Measurements from ENCODE around the gene SPRED3. TPM values are rescaled to one million over a fixed set of nuclear protein-coding genes. Genes with fewer than 3 reads are reported as not detected.

SPRED3 gene
- total RNA-seq, 1 experiment from 2014 or later = 3.5 TPM

DNA sequence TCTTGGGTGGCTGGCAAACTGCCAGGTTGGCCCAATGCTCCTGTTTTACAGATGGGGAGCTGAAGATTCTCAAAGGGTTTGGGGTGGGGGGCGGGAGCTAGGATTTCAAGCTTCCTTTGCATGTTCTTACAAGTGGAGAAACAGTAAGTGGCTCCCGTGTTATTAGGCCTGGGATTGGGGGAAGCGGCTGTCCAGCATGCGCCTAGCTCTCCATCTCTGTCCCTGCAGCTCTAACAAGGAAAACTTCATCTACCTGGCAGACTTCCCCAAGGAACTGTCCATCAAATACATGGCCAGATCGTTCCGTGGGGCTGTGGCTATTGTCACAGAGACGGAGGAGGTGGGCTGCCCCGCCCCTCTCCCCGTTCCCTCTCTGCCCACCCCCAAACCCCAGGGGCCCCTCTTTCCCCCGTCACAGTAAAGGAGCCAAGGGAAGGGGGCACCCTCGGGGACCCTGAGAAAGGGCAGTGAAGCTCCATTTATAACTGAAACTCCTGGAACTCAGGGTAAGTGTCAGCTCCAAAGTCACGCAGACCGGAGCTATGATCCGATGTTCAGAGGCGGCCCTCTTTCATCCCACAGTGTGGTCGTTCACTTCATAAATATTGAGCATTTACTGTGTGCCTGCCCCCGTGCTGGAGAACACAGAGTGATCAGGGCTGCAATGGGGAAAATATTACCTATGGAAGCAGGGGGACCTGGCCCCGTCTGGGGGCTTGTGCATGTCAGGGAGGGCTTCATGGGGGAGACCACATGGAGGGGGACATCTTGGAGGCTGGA, 29.1 kb upstream of the SPRED3 start:
- Histone ChIP-seq H3K9me3 (no peaks in the 10 kb centered on the region), H3K4me3 (ENCODE audit: low read depth, low read length) (no peak overlapping the region), H3K4me1 (peaks cover 15% of the 10 kb centered on the region), H3K36me3 (ENCODE audit: control insufficient read depth, insufficient read depth, low read length) (no peaks in the 10 kb centered on the region), H3K27me3 (replicated peaks; ENCODE audit: control insufficient read depth, insufficient read depth, low read length) (peaks cover 7% of the 10 kb centered on the region)
- Mint-ChIP-seq H3K4me1 (ENCODE audit: low read depth, unreplicated experiment) (peaks cover 28% of the 10 kb centered on the region), H3K36me3 (ENCODE audit: insufficient read depth, unreplicated experiment) (peaks cover 22% of the 10 kb centered on the region), H3K4me3 (ENCODE audit: unreplicated experiment) (peak overlapping the region; percentile 41), H3K27ac (ENCODE audit: unreplicated experiment) (no peak overlapping the region), H3K27me3 (ENCODE audit: insufficient read depth, unreplicated experiment) (peaks cover 18% of the 10 kb centered on the region), H3K9me3 (ENCODE audit: unreplicated experiment) (no peaks in the 10 kb centered on the region)
- intact Hi-C loops (cut with micrococcal nuclease; ENCODE audit: unreplicated experiment) = no loop called here
- no peak for DNase-seq
- BruUV-seq (replicated peaks) = no TSS peak
- TF ChIP-seq CTCF (IDR thresholded peaks at IDR 0.05; ENCODE audit: insufficient read depth in 1 of 2, low read depth in 1 of 2, low read length in 1 of 2, severe bottlenecking in 1 of 2, unreplicated experiment in 1 of 2) = no peak
- CTCF ChIA-PET = interaction anchor here (0.7 kb wide), 1 partner anchor 15 kb away, joined by 5 read pairs; the partner anchor contains the start of gene PSMD8
- POLR2A ChIA-PET = interaction anchor here (0.6 kb wide), 2 partner anchors 15 to 275 kb away, joined by 3 to 4 read pairs; partner anchors contain the start of gene PSMD8

GRCh38 chr19:38360351-38360750, 28.1 kb upstream of the SPRED3 start:
- ChIA-PET POLR2A (interaction anchor here (0.6 kb wide), 1 partner anchor 95 kb away, joined by 3 read pairs; no protein-coding TSS in a partner anchor), CTCF (interaction anchor here (1.5 to 2.9 kb wide), 2 partner anchors 8 to 14 kb away, joined by 4 to 21 read pairs; partner anchors contain the start of gene PSMD8)
- Mint-ChIP-seq H3K27ac (ENCODE audit: unreplicated experiment) (peak overlapping the region; percentile 20), H3K4me3 (ENCODE audit: unreplicated experiment) (peak overlapping the region; percentile 79), H3K36me3 (ENCODE audit: insufficient read depth, unreplicated experiment) (peaks cover 22% of the 10 kb centered on the region), H3K9me3 (ENCODE audit: unreplicated experiment) (no peaks in the 10 kb centered on the region), H3K4me1 (ENCODE audit: low read depth, unreplicated experiment) (peaks cover 28% of the 10 kb centered on the region), H3K27me3 (ENCODE audit: insufficient read depth, unreplicated experiment) (peaks cover 18% of the 10 kb centered on the region)
- Histone ChIP-seq H3K27me3 (replicated peaks; ENCODE audit: control insufficient read depth, insufficient read depth, low read length) (peaks cover 7% of the 10 kb centered on the region), H3K4me3 (ENCODE audit: low read depth, low read length) (no peak overlapping the region), H3K36me3 (ENCODE audit: control insufficient read depth, insufficient read depth, low read length) (no peaks in the 10 kb centered on the region), H3K9me3 (no peaks in the 10 kb centered on the region), H3K4me1 (peaks cover 15% of the 10 kb centered on the region)
- no peak for DNase-seq
- no TSS peak for BruUV-seq (replicated peaks)
- intact Hi-C loops (cut with micrococcal nuclease; ENCODE audit: unreplicated experiment) = no loop called here
- no peak for TF ChIP-seq CTCF (IDR thresholded peaks at IDR 0.05; ENCODE audit: insufficient read depth in 1 of 2, low read depth in 1 of 2, low read length in 1 of 2, severe bottlenecking in 1 of 2, unreplicated experiment in 1 of 2)

DNA sequence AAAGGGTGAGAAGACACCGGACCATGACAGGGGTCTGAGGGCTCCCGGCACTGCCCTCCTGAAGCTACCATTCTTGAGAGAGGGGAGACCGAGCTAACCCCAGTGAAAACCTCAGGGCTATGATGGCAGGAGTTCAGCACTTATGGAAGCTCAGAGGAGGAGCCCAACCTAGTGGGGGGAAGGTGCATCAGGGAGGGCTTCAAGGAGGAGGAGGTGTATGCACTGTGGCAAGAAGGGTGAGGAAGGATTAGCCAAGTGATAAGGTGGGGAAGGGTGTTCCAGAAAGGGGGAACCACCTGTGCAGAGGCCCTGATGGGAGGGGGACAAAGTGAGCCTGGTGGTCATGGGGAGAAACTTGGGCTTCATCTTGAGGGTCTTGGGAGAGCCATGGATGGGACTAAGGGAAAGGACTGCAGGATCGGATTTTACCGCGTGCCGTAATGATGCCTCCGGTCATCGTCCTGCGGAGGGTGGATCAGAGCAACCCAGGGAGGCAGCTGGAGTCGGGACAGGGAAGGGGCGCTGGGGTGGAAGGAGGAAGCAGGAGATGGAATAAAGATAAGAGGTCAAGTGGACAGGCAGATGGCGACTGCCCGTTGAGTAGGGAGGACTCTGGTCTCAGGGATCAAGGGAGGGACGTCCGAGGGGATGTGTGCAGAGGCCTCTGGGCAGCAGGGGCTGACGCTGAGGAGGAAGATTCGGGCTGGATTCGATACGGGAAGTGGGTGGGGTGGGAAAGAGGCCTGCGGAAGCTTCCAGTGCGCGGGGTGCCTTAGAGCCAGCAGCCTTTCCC, 27.5 kb upstream of the SPRED3 start:
- H3K27ac Mint-ChIP-seq (ENCODE audit: unreplicated experiment) = peak overlapping the region; percentile 20
- DNase-seq = no peak
- no peaks in the 10 kb centered on the region for H3K9me3 Mint-ChIP-seq (ENCODE audit: unreplicated experiment)
- no peak for TF ChIP-seq CTCF (IDR thresholded peaks at IDR 0.05; ENCODE audit: insufficient read depth in 1 of 2, low read depth in 1 of 2, low read length in 1 of 2, severe bottlenecking in 1 of 2, unreplicated experiment in 1 of 2)
- Histone ChIP-seq H3K4me1 (peaks cover 12% of the 10 kb centered on the region), H3K27me3 (replicated peaks; ENCODE audit: control insufficient read depth, insufficient read depth, low read length) (peaks cover 7% of the 10 kb centered on the region), H3K4me3 (ENCODE audit: low read depth, low read length) (peak overlapping the region; percentile 96), H3K36me3 (ENCODE audit: control insufficient read depth, insufficient read depth, low read length) (no peaks in the 10 kb centered on the region), H3K9me3 (no peaks in the 10 kb centered on the region)
- ChIA-PET POLR2A (interaction anchor here (0.6 to 1.8 kb wide), 2 partner anchors 13 to 96 kb away, joined by 3 to 15 read pairs; partner anchors contain the start of gene PSMD8), CTCF (interaction anchor here (0.6 to 2.9 kb wide), 6 partner anchors 9 to 568 kb away, joined by 3 to 21 read pairs (median 3); partner anchors contain the start of gene PSMD8)
- intact Hi-C loops (cut with micrococcal nuclease; ENCODE audit: unreplicated experiment) = loop anchor here (1.0 kb wide), 1 partner anchor 13 kb away; the partner anchor contains the start of gene PSMD8
- H3K4me1 Mint-ChIP-seq (ENCODE audit: low read depth, unreplicated experiment) = peaks cover 24% of the 10 kb centered on the region
- H3K27me3 Mint-ChIP-seq (ENCODE audit: insufficient read depth, unreplicated experiment) = peaks cover 18% of the 10 kb centered on the region
- no TSS peak for BruUV-seq (replicated peaks)
- peak overlapping the region; percentile 79 for H3K4me3 Mint-ChIP-seq (ENCODE audit: unreplicated experiment)
- peaks cover 19% of the 10 kb centered on the region for H3K36me3 Mint-ChIP-seq (ENCODE audit: insufficient read depth, unreplicated experiment)
